T-helper 17 cell (primary cell): ENCODE data around the gene TAMM41. TPM values are rescaled to one million over a fixed set of nuclear protein-coding genes. Genes with fewer than 3 reads are reported as not detected.

Source experiments
- ATAC-seq: fragments of 150-1000 bp; cut with Tn5 transposase; 2 replicates; pipeline ENCODE4 v1.10.0; 2021; ENCODE audit warnings: mild to moderate bottlenecking, moderate library complexity
- DNase-seq, 3 donors: peaks; one replicate each; pipeline versions ENCODE4 v3.0.0 to v3.0.0-alpha.2; 2020 to 2021
- H3K9me3 ChIP-seq: one replicate; pipeline ENCODE4 v1.7.0; 2013; ENCODE audit warnings: low read length, mild to moderate bottlenecking; ENCODE audit not compliant: control insufficient read depth, poor library complexity, severe bottlenecking
- H3K27ac Mint-ChIP-seq: one replicate; pipeline ENCODE4 v1.8.0; 2022; ENCODE audit warnings: mild to moderate bottlenecking, moderate library complexity, mixed read lengths
- H3K27me3 Mint-ChIP-seq: one replicate; pipeline ENCODE4 v1.8.0; 2022; ENCODE audit warnings: mixed read lengths
- H3K36me3 Mint-ChIP-seq: one replicate; pipeline ENCODE4 v1.8.0; 2022; ENCODE audit warnings: low read depth, mixed read lengths
- H3K4me1 Mint-ChIP-seq: one replicate; pipeline ENCODE4 v1.8.0; 2022; ENCODE audit warnings: mild to moderate bottlenecking, mixed read lengths
- H3K4me3 Mint-ChIP-seq: one replicate; pipeline ENCODE4 v1.8.0; 2022; ENCODE audit warnings: mild to moderate bottlenecking, moderate library complexity, mixed read lengths
- total RNA-seq, 4 donors: library from RNA in 2 of 4; stranded (reverse) in 2 of 4; gene quantifications; one replicate each; pipeline ENCODE4 v1.2.3 and lab custom pipeline; 2022 to 2026

Gene TAMM41
- total RNA-seq, 2 donors from 2014 or later: 21.5 to 22.9 TPM

GRCh38 chr3:11832981-11833905, 13.4 kb downstream of the TAMM41 start:
- Mint-ChIP-seq H3K36me3 (peaks cover 5% of the 10 kb centered on the region), H3K27me3 (no peaks in the 10 kb centered on the region), H3K27ac (no peak overlapping the region), H3K4me3 (no peak overlapping the region), H3K4me1 (no peaks in the 10 kb centered on the region)
- ATAC-seq (no peak), DNase-seq (no peak)
- no peaks in the 10 kb centered on the region for H3K9me3 ChIP-seq

- DNase-seq (no peak), ATAC-seq (no peak)
- H3K4me1 Mint-ChIP-seq: peaks cover 2% of the 10 kb centered on the region
- no peak overlapping the region for H3K27ac Mint-ChIP-seq
- no peaks in the 10 kb centered on the region for H3K9me3 ChIP-seq
- H3K4me3 Mint-ChIP-seq: no peak overlapping the region
- H3K27me3 Mint-ChIP-seq: no peaks in the 10 kb centered on the region
- H3K36me3 Mint-ChIP-seq: peaks cover 11% of the 10 kb centered on the region
These were observed 17.3 kb downstream of the TAMM41 start for GRCh38 chr3:11829416-11829815.

DNA sequence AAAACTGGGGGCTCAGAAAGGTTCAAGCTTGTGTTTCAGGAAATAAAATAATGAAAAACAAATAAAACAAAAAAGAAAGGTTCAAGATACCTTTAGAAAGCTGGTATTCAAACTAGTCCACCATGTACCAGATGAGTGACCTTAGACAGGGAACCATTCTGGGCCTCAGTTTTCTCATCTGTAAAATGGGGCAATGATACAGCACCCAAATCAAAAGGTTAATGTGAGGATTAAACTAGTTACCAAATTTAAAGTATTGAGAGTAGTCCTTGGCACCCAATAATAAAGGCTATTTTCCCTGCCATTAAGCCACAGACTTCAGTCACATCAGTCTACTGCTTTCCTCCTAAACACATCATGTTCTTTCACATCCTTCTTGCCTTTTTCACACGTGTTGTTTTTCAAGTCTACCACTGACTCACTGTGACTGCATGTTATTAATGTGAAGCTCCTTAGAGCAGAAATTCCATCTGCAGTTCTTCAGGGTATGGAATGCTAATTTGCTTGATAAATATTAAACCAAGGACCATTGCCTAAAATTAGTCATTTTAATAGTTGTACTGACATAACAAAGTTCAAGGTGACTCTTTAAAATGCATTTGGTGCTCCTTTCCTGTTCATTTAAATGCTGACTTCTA, 19.9 kb downstream of the TAMM41 start:
- H3K9me3 ChIP-seq: peaks cover 2% of the 10 kb centered on the region
- Mint-ChIP-seq H3K4me3 (no peak overlapping the region), H3K27me3 (no peaks in the 10 kb centered on the region), H3K36me3 (peaks cover 12% of the 10 kb centered on the region), H3K4me1 (peaks cover 2% of the 10 kb centered on the region), H3K27ac (no peak overlapping the region)
- no peak for ATAC-seq
- DNase-seq: no peak

- Mint-ChIP-seq H3K4me3 (no peak overlapping the region), H3K36me3 (peaks cover 12% of the 10 kb centered on the region), H3K4me1 (peaks cover 5% of the 10 kb centered on the region)
These were observed 21.4 kb downstream of the TAMM41 start for GRCh38 chr3:11825301-11825700.

DNA sequence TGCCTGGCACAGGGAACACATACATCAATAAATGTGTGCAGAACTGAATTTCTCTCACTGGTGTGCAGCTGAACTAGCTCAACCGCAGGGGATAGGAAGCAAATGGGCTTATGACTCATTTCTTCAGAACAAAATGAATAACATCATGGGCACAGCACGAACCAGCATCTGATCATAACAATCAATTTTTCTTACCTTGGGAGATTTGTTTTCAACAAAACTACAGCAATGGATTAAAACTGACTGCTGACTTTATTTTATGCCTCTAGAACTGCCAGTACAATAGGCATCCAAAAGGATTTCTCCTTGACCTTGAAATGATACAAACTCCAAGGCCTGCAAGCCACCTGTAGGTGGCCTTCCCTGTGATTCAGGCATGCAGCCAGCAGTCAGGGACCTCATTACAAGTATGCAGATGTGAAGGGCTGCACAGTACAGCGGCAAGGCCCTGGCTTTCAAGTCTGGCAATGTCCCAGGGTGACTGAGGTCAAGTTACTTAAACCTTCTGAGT, 26.1 kb downstream of the TAMM41 start:
- DNase-seq (no peak), ATAC-seq (no peak)
- H3K27me3 Mint-ChIP-seq: no peaks in the 10 kb centered on the region
- peaks cover 2% of the 10 kb centered on the region for H3K9me3 ChIP-seq
- peaks cover 8% of the 10 kb centered on the region for H3K4me1 Mint-ChIP-seq
- H3K4me3 Mint-ChIP-seq: no peak overlapping the region
- peaks cover 4% of the 10 kb centered on the region for H3K36me3 Mint-ChIP-seq
- no peak overlapping the region for H3K27ac Mint-ChIP-seq

More at GRCh38 chr3:11825301-11825700, 21.4 kb downstream of the TAMM41 start:
- DNase-seq: no peak
- ATAC-seq: no peak
- H3K9me3 ChIP-seq: peaks cover 2% of the 10 kb centered on the region
- Mint-ChIP-seq H3K27me3 (no peaks in the 10 kb centered on the region), H3K27ac (no peak overlapping the region)

- no peaks in the 10 kb centered on the region for H3K27me3 Mint-ChIP-seq
- ATAC-seq: no peak
- H3K9me3 ChIP-seq: peaks cover 2% of the 10 kb centered on the region
These were observed 27.5 kb downstream of the TAMM41 start for GRCh38 chr3:11819146-11819689.

DNA sequence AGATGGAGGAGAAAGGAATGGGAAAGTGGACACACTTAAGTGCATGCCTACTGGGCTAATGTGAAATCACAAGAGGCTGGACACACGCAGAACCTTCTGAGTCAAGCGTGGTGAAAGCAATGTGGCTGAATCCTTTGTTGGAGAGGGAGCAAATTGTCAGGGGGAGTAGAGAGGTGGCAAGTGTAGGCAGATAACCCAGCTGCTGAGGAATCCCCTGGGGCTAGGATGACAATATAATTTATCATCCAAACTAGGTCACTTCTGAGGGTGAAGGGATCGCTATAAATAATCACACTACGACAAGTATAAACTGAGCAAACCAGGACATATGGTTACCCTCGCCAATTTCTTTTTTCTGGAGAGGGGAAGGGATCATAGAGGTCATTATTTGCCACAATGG, 28.7 kb downstream of the TAMM41 start:
- peaks cover 8% of the 10 kb centered on the region for H3K36me3 Mint-ChIP-seq
- H3K27me3 Mint-ChIP-seq: no peaks in the 10 kb centered on the region
- H3K9me3 ChIP-seq: peaks cover 2% of the 10 kb centered on the region
- H3K27ac Mint-ChIP-seq: peak overlapping the region; percentile 59
- DNase-seq: no peak
- no peak for ATAC-seq
- no peak overlapping the region for H3K4me3 Mint-ChIP-seq
- peaks cover 5% of the 10 kb centered on the region for H3K4me1 Mint-ChIP-seq

More at GRCh38 chr3:11819146-11819689, 27.5 kb downstream of the TAMM41 start:
- Mint-ChIP-seq H3K4me3 (no peak overlapping the region), H3K4me1 (peaks cover 5% of the 10 kb centered on the region), H3K36me3 (peaks cover 8% of the 10 kb centered on the region), H3K27ac (no peak overlapping the region)
- DNase-seq: no peak

GRCh38 chr3:11815111-11815510, 31.6 kb downstream of the TAMM41 start:
- DNase-seq: no peak
- H3K9me3 ChIP-seq: no peaks in the 10 kb centered on the region
- no peak for ATAC-seq
- H3K36me3 Mint-ChIP-seq: peaks cover 8% of the 10 kb centered on the region
- H3K27ac Mint-ChIP-seq: peak overlapping the region; percentile 45
- H3K27me3 Mint-ChIP-seq: no peaks in the 10 kb centered on the region
- H3K4me1 Mint-ChIP-seq: peaks cover 2% of the 10 kb centered on the region
- H3K4me3 Mint-ChIP-seq: no peak overlapping the region

DNA sequence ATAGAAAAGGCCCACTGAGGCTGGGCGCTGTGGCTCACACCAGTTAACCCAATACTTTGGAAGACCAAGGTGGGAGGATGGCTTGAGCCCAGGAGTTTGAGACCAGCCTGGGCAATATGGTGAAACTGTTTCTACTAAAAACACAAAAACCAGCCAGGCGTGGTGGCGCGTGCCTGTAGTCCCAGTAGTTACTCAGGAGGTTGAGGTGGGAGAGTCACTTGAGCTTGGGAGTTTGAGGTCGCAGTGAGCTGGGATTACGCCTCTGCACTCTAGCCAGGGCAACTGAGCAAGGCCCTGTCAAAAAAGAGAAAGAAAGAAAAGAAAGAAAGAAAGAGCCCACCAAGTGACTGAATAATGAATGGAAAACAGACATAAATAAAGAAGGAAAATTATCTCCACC, 32.0 kb downstream of the TAMM41 start:
- Mint-ChIP-seq H3K27ac (peak overlapping the region; percentile 45), H3K36me3 (peaks cover 8% of the 10 kb centered on the region), H3K4me1 (peaks cover 2% of the 10 kb centered on the region), H3K4me3 (no peak overlapping the region), H3K27me3 (no peaks in the 10 kb centered on the region)
- ATAC-seq (no peak), DNase-seq (no peak)
- H3K9me3 ChIP-seq: no peaks in the 10 kb centered on the region

DNA sequence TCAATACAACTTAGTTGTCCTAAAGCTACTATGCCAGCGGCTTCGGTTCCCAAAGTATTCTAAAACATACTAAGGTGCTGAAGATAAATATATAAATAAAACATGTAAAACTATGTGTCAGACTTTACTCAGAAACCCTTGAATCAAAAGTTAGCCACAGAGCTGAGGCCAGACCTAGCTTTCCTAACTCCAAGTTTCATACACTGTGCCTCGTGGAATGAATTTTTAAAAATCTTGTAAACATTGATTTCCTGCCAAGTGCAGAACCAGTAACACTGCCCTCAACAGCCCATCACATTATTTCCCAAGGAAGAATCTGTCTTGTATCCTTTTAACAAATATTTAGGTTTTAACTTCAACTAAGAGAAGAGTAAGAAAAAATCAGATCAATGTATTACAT, 36.4 kb downstream of the TAMM41 start:
- Mint-ChIP-seq H3K4me1 (peaks cover 5% of the 10 kb centered on the region), H3K27me3 (no peaks in the 10 kb centered on the region)
- DNase-seq: no peak

DNA sequence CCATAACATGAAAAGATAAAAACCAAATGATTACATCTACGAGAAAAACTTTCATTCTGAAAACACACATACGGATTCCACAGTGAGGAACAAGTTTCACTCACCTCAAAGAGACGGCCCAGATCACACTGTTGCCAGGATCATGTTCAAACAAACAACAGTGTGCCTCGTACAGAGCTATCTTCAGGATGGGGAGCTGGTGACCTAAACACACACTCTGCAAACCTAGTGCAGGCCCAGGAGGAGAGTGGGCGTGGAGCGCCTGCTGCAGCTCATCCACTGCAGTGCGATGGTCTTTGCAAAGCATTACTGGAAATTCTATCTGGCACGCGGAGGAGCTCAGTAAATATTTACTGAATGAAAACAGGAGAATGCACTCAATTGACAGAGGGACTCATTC, 38.5 kb downstream of the TAMM41 start:
- peaks cover 5% of the 10 kb centered on the region for H3K4me1 Mint-ChIP-seq
- no peaks in the 10 kb centered on the region for H3K9me3 ChIP-seq
- ATAC-seq: no peak
- no peak overlapping the region for H3K4me3 Mint-ChIP-seq
- H3K36me3 Mint-ChIP-seq: peaks cover 13% of the 10 kb centered on the region
- no peak for DNase-seq
- no peak overlapping the region for H3K27ac Mint-ChIP-seq
- H3K27me3 Mint-ChIP-seq: no peaks in the 10 kb centered on the region

More for the DNA sequence above, 36.4 kb downstream of the TAMM41 start:
- H3K36me3 Mint-ChIP-seq: peaks cover 19% of the 10 kb centered on the region
- H3K9me3 ChIP-seq: no peaks in the 10 kb centered on the region
- no peak for ATAC-seq
- no peak overlapping the region for H3K4me3 Mint-ChIP-seq
- H3K27ac Mint-ChIP-seq: no peak overlapping the region

DNA sequence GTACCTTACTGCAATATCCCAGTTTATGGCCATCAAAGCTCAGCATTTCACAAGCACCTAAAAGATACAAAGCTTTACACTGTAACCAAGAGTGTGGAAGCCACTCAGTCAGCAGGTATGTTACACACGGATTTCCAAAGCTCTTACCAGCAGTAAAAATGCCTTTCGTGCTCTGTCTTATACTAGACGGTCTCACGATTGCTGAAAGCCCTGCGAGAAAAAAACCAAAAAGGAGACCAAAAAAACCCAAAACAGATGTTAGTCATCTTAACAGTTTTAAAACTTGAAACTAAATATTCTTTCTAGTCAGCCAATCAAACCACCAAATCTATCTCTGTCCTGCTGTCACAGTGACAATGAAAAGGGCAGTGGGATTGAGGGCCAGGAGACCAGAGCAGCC, 39.0 kb downstream of the TAMM41 start:
- peaks cover 5% of the 10 kb centered on the region for H3K4me1 Mint-ChIP-seq
- H3K27me3 Mint-ChIP-seq: no peaks in the 10 kb centered on the region
- no peak overlapping the region for H3K27ac Mint-ChIP-seq
- H3K9me3 ChIP-seq: no peaks in the 10 kb centered on the region
- peaks cover 14% of the 10 kb centered on the region for H3K36me3 Mint-ChIP-seq
- no peak overlapping the region for H3K4me3 Mint-ChIP-seq
- DNase-seq (no peak), ATAC-seq (no peak)

- H3K27me3 Mint-ChIP-seq: no peaks in the 10 kb centered on the region
- no peak overlapping the region for H3K4me3 Mint-ChIP-seq
- no peak for DNase-seq
- no peak overlapping the region for H3K27ac Mint-ChIP-seq
- no peaks in the 10 kb centered on the region for H3K9me3 ChIP-seq
- ATAC-seq: no peak
- peaks cover 5% of the 10 kb centered on the region for H3K4me1 Mint-ChIP-seq
- H3K36me3 Mint-ChIP-seq: peaks cover 23% of the 10 kb centered on the region
These were observed 41.0 kb downstream of the TAMM41 start for GRCh38 chr3:11805716-11806115.
